H1 (cell line): ENCODE data around the gene CFAP97D1. TPM values are rescaled to one million over a fixed set of nuclear protein-coding genes. Genes with fewer than 3 reads are reported as not detected.

ENCODE experiments used
- CTCF ChIA-PET: fragments of 300-600 bp; sonication (Branson Sonifier 250); formaldehyde crosslinking; loops from one replicate; lab custom pipeline; 2021; ENCODE audit not compliant: partially characterized antibody; lab: Charles Lee
- POLR2A ChIA-PET: fragments of 300-600 bp; sonication (Branson Sonifier 250); formaldehyde crosslinking; loops from one replicate; lab custom pipeline; 2021; ENCODE audit warnings: inconsistent platforms; ENCODE audit not compliant: partially characterized antibody; lab: Charles Lee
- DNase-seq, 2 experiments: peaks; one replicate each; pipeline versions ENCODE4 v3.0.0 to v3.0.0-alpha.2; 2010 to 2022; ENCODE audit warnings: low spot score in 2 of 2, low read depth in 1 of 2, mixed read lengths in 1 of 2
- FAIRE-seq: peaks from 2 replicates; lab custom pipeline; 2011; peaks lifted over from hg19 to GRCh38; lab: Jason Lieb, UNC
- H2AFZ ChIP-seq: 2 replicates; pipeline ENCODE4 v1.8.1; 2012; ENCODE audit warnings: low read length, inconsistent platforms
- H2AK5ac ChIP-seq: 2 replicates; pipeline ENCODE4 v1.6.1; 2013; ENCODE audit warnings: low read depth, low read length
- H2BK120ac ChIP-seq: replicated peaks from 2 replicates; pipeline ENCODE3; 2013; ENCODE audit warnings: low read depth, low read length, inconsistent platforms
- H2BK12ac ChIP-seq: 2 replicates; pipeline ENCODE4 v1.6.1; 2013; ENCODE audit warnings: low read depth, low read length
- H2BK15ac ChIP-seq: 2 replicates; pipeline ENCODE4 v1.6.1; 2013; ENCODE audit warnings: low read length
- H2BK20ac ChIP-seq: 2 replicates; pipeline ENCODE4 v1.6.1; 2013; ENCODE audit warnings: low read length
- H2BK5ac ChIP-seq: 2 replicates; pipeline ENCODE4 v1.6.1; 2013; ENCODE audit warnings: low read depth, low read length
- H3K14ac ChIP-seq: 2 replicates; pipeline ENCODE4 v1.6.1; 2013; ENCODE audit warnings: inconsistent platforms; ENCODE audit not compliant: insufficient read length
- H3K18ac ChIP-seq: 2 replicates; pipeline ENCODE4 v1.6.1; 2013; ENCODE audit warnings: low read length; ENCODE audit errors: extremely low read depth
- H3K23ac ChIP-seq: 2 replicates; pipeline ENCODE4 v1.6.1; 2013; ENCODE audit warnings: inconsistent platforms; ENCODE audit not compliant: insufficient read length
- H3K23me2 ChIP-seq: 2 replicates; pipeline ENCODE4 v1.6.1; 2013; ENCODE audit warnings: low read depth, low read length
- H3K27ac ChIP-seq: 2 replicates; pipeline ENCODE4 v1.6.1; 2011; ENCODE audit warnings: low read depth, low read length, inconsistent platforms
- H3K27me3 ChIP-seq, 4 experiments: replicated peaks in 1 of 4; 1 replicate in 1 of 4; 2 replicates in 3 of 4; pipeline versions ENCODE4 v1.6.1 to v1.8.1; 2011 to 2013; ENCODE audit warnings: low read length in 3 of 4, mild to moderate bottlenecking in 3 of 4, inconsistent platforms in 2 of 4, mixed read lengths in 2 of 4, moderate library complexity in 1 of 4; ENCODE audit not compliant: control insufficient read depth in 3 of 4, insufficient read depth in 3 of 4; ENCODE audit errors: extremely low read depth in 1 of 4
- H3K36me3 ChIP-seq, 4 experiments: 2 replicates each; pipeline versions ENCODE4 v1.6.1 to v1.8.1; 2011 to 2013; ENCODE audit warnings: mild to moderate bottlenecking in 4 of 4, low read length in 3 of 4, moderate library complexity in 2 of 4, control low read depth in 1 of 4, inconsistent platforms in 1 of 4; ENCODE audit not compliant: insufficient read depth in 4 of 4, control insufficient read depth in 2 of 4
- H3K4ac ChIP-seq: replicated peaks from 2 replicates; pipeline ENCODE3; 2013; ENCODE audit warnings: low read length, low read depth, mixed read lengths, inconsistent platforms; ENCODE audit not compliant: insufficient read length
- H3K4me1 ChIP-seq, 4 experiments: replicated peaks in 1 of 4; 1 replicate in 1 of 4; 2 replicates in 3 of 4; pipeline versions ENCODE4 v1.6.1 to v1.8.1; 2011 to 2013; ENCODE audit warnings: low read length in 3 of 4, inconsistent platforms in 2 of 4, mixed read lengths in 1 of 4; ENCODE audit not compliant: insufficient read depth in 4 of 4, control insufficient read depth in 3 of 4
- H3K4me2 ChIP-seq, 2 experiments: 2 replicates each; pipeline versions ENCODE4 v1.6.1 to v1.8.1; 2011 to 2013; ENCODE audit warnings: low read depth in 2 of 2, low read length in 2 of 2, control low read depth in 1 of 2, inconsistent platforms in 1 of 2, mild to moderate bottlenecking in 1 of 2; ENCODE audit not compliant: insufficient read depth in 1 of 2
- H3K4me3 ChIP-seq, 4 experiments: fragments of 200-600, 300-600 bp in 1 of 4; sonication (generic), shearing (Covaris generic), sonication (Bioruptor Twin) in 1 of 4; 2 replicates each; pipeline versions ENCODE4 v1.5.1 to v1.8.1; 2011 to 2016; ENCODE audit warnings: low read length in 4 of 4, low read depth in 3 of 4, control low read depth in 2 of 4, inconsistent platforms in 2 of 4, mild to moderate bottlenecking in 2 of 4, mixed read lengths in 1 of 4, moderate library complexity in 1 of 4; ENCODE audit not compliant: insufficient read depth in 2 of 4; ENCODE audit errors: extremely low read depth in 1 of 4
- H3K56ac ChIP-seq: replicated peaks from 2 replicates; pipeline ENCODE3; 2013; ENCODE audit warnings: low read depth, mild to moderate bottlenecking, mixed read lengths, low read length, inconsistent platforms; ENCODE audit not compliant: insufficient read length
- H3K79me1 ChIP-seq: 2 replicates; pipeline ENCODE4 v1.6.1; 2013; ENCODE audit warnings: low read depth, low read length, control low read depth
- H3K79me2 ChIP-seq, 2 experiments: 2 replicates each; pipeline versions ENCODE4 v1.6.1 to v1.8.1; 2012 to 2013; ENCODE audit warnings: low read length in 2 of 2, mild to moderate bottlenecking in 2 of 2, inconsistent platforms in 1 of 2; ENCODE audit not compliant: insufficient read depth in 2 of 2, control insufficient read depth in 1 of 2
- H3K9ac ChIP-seq, 4 experiments: replicated peaks in 1 of 4; 1 replicate in 1 of 4; 2 replicates in 3 of 4; pipeline versions ENCODE4 v1.6.1 to v1.8.1; 2011 to 2013; ENCODE audit warnings: low read depth in 3 of 4, low read length in 3 of 4, control low read depth in 2 of 4, mild to moderate bottlenecking in 2 of 4, moderate library complexity in 2 of 4, inconsistent platforms in 1 of 4; ENCODE audit errors: extremely low read depth in 1 of 4
- H3K9me3 ChIP-seq, 2 experiments: 2 replicates each; pipeline versions ENCODE4 v1.6.1 to v1.8.1; 2012 to 2013; ENCODE audit warnings: mild to moderate bottlenecking in 2 of 2, moderate library complexity in 2 of 2, control low read depth in 1 of 2, inconsistent platforms in 1 of 2, low read depth in 1 of 2, low read length in 1 of 2, mixed read lengths in 1 of 2; ENCODE audit not compliant: insufficient read depth in 2 of 2
- H4K20me1 ChIP-seq, 2 experiments: replicated peaks in 1 of 2; 2 replicates each; pipeline versions ENCODE3 to v1.8.1; 2011 to 2013; ENCODE audit warnings: inconsistent platforms in 2 of 2, low read length in 2 of 2, mild to moderate bottlenecking in 1 of 2; ENCODE audit not compliant: insufficient read depth in 2 of 2, control insufficient read depth in 1 of 2
- H4K5ac ChIP-seq: 2 replicates; pipeline ENCODE4 v1.6.1; 2013; ENCODE audit warnings: low read length, low read depth, mixed read lengths, inconsistent platforms; ENCODE audit not compliant: insufficient read length
- H4K8ac ChIP-seq: 2 replicates; pipeline ENCODE4 v1.8.0; 2013; ENCODE audit warnings: mild to moderate bottlenecking, moderate library complexity, low read length, inconsistent platforms; ENCODE audit not compliant: insufficient read depth; ENCODE audit errors: extremely low read depth
- H4K91ac ChIP-seq: replicated peaks from 2 replicates; pipeline ENCODE3; 2013; ENCODE audit warnings: low read length, mixed read lengths, inconsistent platforms; ENCODE audit not compliant: insufficient read length
- CHD2 ChIP-seq: IDR thresholded peaks from 2 replicates; pipeline ENCODE4 v1.6.1; 2012; ENCODE audit warnings: low read length, improper control_type of control experiment
- E2F6 ChIP-seq: IDR thresholded peaks from 2 replicates; pipeline ENCODE4 v1.6.1; 2012; ENCODE audit warnings: inconsistent platforms
- FOSL1 ChIP-seq: IDR thresholded peaks from 2 replicates; pipeline ENCODE4 v1.6.1; 2011; ENCODE audit warnings: mild to moderate bottlenecking, low read depth, low read length, moderate library complexity; ENCODE audit not compliant: insufficient read depth
- KDM1A ChIP-seq: fragments of 200-600, 300-600 bp; sonication (generic); IDR thresholded peaks from 2 replicates; pipeline ENCODE4 v1.7.1; 2016; ENCODE audit warnings: mild to moderate bottlenecking, low read length, borderline replicate concordance
- PHF8 ChIP-seq: fragments of 200-600 bp; sonication (generic); conservative IDR thresholded peaks from 2 replicates; pipeline ENCODE4 v1.7.1; 2012; ENCODE audit warnings: low read depth, mild to moderate bottlenecking, inconsistent platforms, low read length, moderate library complexity
- POLR2A ChIP-seq, 2 experiments: IDR thresholded peaks; 1 replicate in 1 of 2; 2 replicates in 1 of 2; pipeline ENCODE4 v1.6.1; 2011; ENCODE audit warnings: low read depth in 2 of 2, low read length in 2 of 2, mild to moderate bottlenecking in 2 of 2; ENCODE audit errors: control extremely low read depth in 1 of 2
- RAD21 ChIP-seq, 2 experiments: IDR thresholded peaks in 1 of 2; conservative IDR thresholded peaks in 1 of 2; 2 replicates each; pipeline ENCODE4 v1.6.1; 2011; ENCODE audit warnings: low read depth in 2 of 2, low read length in 2 of 2, improper control_type of control experiment in 1 of 2, inconsistent platforms in 1 of 2, mild to moderate bottlenecking in 1 of 2, moderate library complexity in 1 of 2
- RFX5 ChIP-seq: IDR thresholded peaks from 2 replicates; pipeline ENCODE4 v1.6.1; 2011; ENCODE audit warnings: low read depth, low read length, improper control_type of control experiment, borderline replicate concordance
- SIX5 ChIP-seq: IDR thresholded peaks from 2 replicates; pipeline ENCODE4 v1.6.1; 2011; ENCODE audit warnings: mild to moderate bottlenecking, low read depth, low read length
- SP2 ChIP-seq: IDR thresholded peaks from 2 replicates; pipeline ENCODE4 v1.6.1; 2012; ENCODE audit warnings: mild to moderate bottlenecking, low read length, inconsistent platforms
- SRF ChIP-seq: IDR thresholded peaks from 2 replicates; pipeline ENCODE4 v1.6.1; 2011; ENCODE audit warnings: mild to moderate bottlenecking, low read depth, low read length, moderate library complexity
- TAF1 ChIP-seq: IDR thresholded peaks from 2 replicates; pipeline ENCODE4 v1.6.1; 2011; ENCODE audit warnings: mild to moderate bottlenecking, low read depth, low read length
- TBP ChIP-seq: IDR thresholded peaks from 2 replicates; pipeline ENCODE4 v1.6.1; 2011; ENCODE audit warnings: low read depth, low read length, improper control_type of control experiment
- WGBS, 2 experiments: shearing (Covaris generic) in 1 of 2; methylation state at CpG; one replicate each; pipeline versions ENCODE4 v1.1.6 to v1.1.7; 2013 to 2015; ENCODE audit warnings: low lambda C conversion rate in 2 of 2, mixed read lengths in 2 of 2, inconsistent platforms in 1 of 2, low coverage in 1 of 2, missing lambda C conversion rate in 1 of 2; ENCODE audit not compliant: insufficient replicate concordance in 2 of 2, insufficient coverage in 1 of 2, insufficient read length in 1 of 2; ENCODE audit errors: extremely low coverage in 1 of 2, missing lambda C conversion rate in 1 of 2; 5-methylcytosine and 5-hydroxymethylcytosine counted together
- polyA plus RNA-seq, 7 experiments: library from polyadenylated mRNA; depleted of rRNA in 3 of 7; stranded (reverse) in 5 of 7; unstranded in 2 of 7; fragments of >200 nt in 5 of 7; fragments of 200-250 nt in 2 of 7; gene quantifications; 1 replicate in 5 of 7; 2 replicates in 1 of 7; 4 replicates in 1 of 7; pipeline versions ENCODE4 v1.2.1 to v1.2.3, GENCODE V29; 2011 to 2013; ENCODE audit warnings: missing spikeins in 2 of 7, mixed read lengths in 2 of 7
- total RNA-seq: library from RNA; stranded (reverse); fragmentation: NEBNext Ultra II Directional; extraction: Animal tissue kit (Norgen Biotek cat#: 25700); gene quantifications from 2 replicates; pipeline ENCODE4 v1.2.1, GENCODE V29; 2021

CFAP97D1 gene
- total and polyA plus RNA-seq, 2 of the 8 experiments (the other 6 are each of a cell fraction or from before 2014, with no cell fraction given) = 0.02 to 0.07 TPM

GRCh38 chr17:43817826-43818225 lies 37.6 kb downstream of the CFAP97D1 start:
- DNase-seq = no peak
- Histone ChIP-seq H3K79me1 (no peaks in the 10 kb centered on the region), H3K9me3 (no peaks in the 10 kb centered on the region), H4K5ac (no peak overlapping the region), H2BK120ac (no peak overlapping the region), H3K9ac (no peak overlapping the region), H4K8ac (no peak overlapping the region; the same call in 1 of the 2 replicates), H3K36me3 (no peaks in the 10 kb centered on the region), H3K4me1 (no peaks in the 10 kb centered on the region; a peak in 1 of 7 replicates), H2BK20ac (no peak overlapping the region), H3K18ac (no peak overlapping the region), H3K4me2 (no peak overlapping the region), H4K91ac (no peak overlapping the region), H3K4ac (no peak overlapping the region), H3K23me2 (no peaks in the 10 kb centered on the region), H3K79me2 (no peaks in the 10 kb centered on the region), H4K20me1 (peaks cover 0 to 1% of the 10 kb centered on the region in 2 experiments), H2BK12ac (no peak overlapping the region), H3K23ac (no peak overlapping the region), H3K27ac (no peak overlapping the region), H3K4me3 (no peak overlapping the region), H2AFZ (no peak overlapping the region), H3K14ac (no peak overlapping the region), H3K56ac (no peak overlapping the region), H2BK15ac (no peak overlapping the region), H2BK5ac (no peak overlapping the region), H2AK5ac (no peak overlapping the region), H3K27me3 (no peaks in the 10 kb centered on the region)
- TF ChIP-seq PHF8 = no peak
- TF ChIP-seq KDM1A = no peak
- no peak for TF ChIP-seq E2F6
- TF ChIP-seq RAD21 (IDR thresholded peaks at IDR 0.05 in 1 of 2, conservative IDR thresholded peaks at IDR 0.05 in 1 of 2; ENCODE audit: low read depth in 2 of 2, low read length in 2 of 2) = no peak
- TF ChIP-seq TAF1 = no peak
- TF ChIP-seq SRF = no peak
- no peak for TF ChIP-seq SP2
- TF ChIP-seq SIX5 = no peak
- no peak for TF ChIP-seq POLR2A (IDR thresholded peaks at IDR 0.05; ENCODE audit: control extremely low read depth in 1 of 2, low read depth in 2 of 2, low read length in 2 of 2)
- TF ChIP-seq RFX5 = no peak
- no peak for TF ChIP-seq TBP
- TF ChIP-seq FOSL1 = no peak
- no peak for TF ChIP-seq CHD2
- POLR2A ChIA-PET = interaction anchor here (0.9 to 1.3 kb wide), 4 partner anchors 9 to 17 kb away, joined by 3 to 5 read pairs (median 4); no protein-coding TSS in a partner anchor
- WGBS, 2 experiments = 86% methylated on average over 9 of the region's 9 CpGs; no CpG with 5 or more reads in 1 of the 2 experiments
- CTCF ChIA-PET = interaction anchor here (0.5 to 3.9 kb wide), 13 partner anchors 9 to 1493 kb away, joined by 3 to 22 read pairs (median 3); partner anchors contain the start of gene CD300LG
- FAIRE-seq = no peak
